Trophoblast cell (in vitro differentiated cells and primary cell): Measurements from ENCODE around the gene CUL4A.

Source experiments
- DNase-seq, 2 donors: peaks; one replicate each; pipeline ENCODE4 v3.0.0-alpha.2; 2016
- H2AFZ ChIP-seq: 2 replicates; pipeline ENCODE4 v1.6.1; 2013; ENCODE audit warnings: low read length, moderate library complexity, mild to moderate bottlenecking; ENCODE audit not compliant: insufficient read depth, poor library complexity
- H2AK5ac ChIP-seq: 2 replicates; pipeline ENCODE4 v1.6.1; 2013; ENCODE audit warnings: mild to moderate bottlenecking, low read length
- H2BK120ac ChIP-seq: 2 replicates; pipeline ENCODE4 v1.6.1; 2013; ENCODE audit warnings: low read length, mild to moderate bottlenecking, moderate library complexity; ENCODE audit not compliant: insufficient read depth, poor library complexity
- H2BK12ac ChIP-seq: 2 replicates; pipeline ENCODE4 v1.6.1; 2013; ENCODE audit warnings: mild to moderate bottlenecking, low read length, moderate library complexity
- H2BK5ac ChIP-seq: 2 replicates; pipeline ENCODE4 v1.6.1; 2013; ENCODE audit warnings: low read length, low read depth, moderate library complexity, mild to moderate bottlenecking; ENCODE audit not compliant: poor library complexity
- H3K14ac ChIP-seq: 2 replicates; pipeline ENCODE4 v1.6.1; 2013; ENCODE audit warnings: mild to moderate bottlenecking, low read length
- H3K18ac ChIP-seq: 2 replicates; pipeline ENCODE4 v1.6.1; 2013; ENCODE audit warnings: mild to moderate bottlenecking, low read length
- H3K23ac ChIP-seq: 2 replicates; pipeline ENCODE4 v1.6.1; 2013; ENCODE audit warnings: low read length
- H3K27ac ChIP-seq: 2 replicates; pipeline ENCODE4 v1.5.1; 2013; ENCODE audit warnings: low read depth, mild to moderate bottlenecking, inconsistent platforms, low read length, moderate library complexity
- H3K27me3 ChIP-seq: 2 replicates; pipeline ENCODE4 v1.6.1; 2013; ENCODE audit warnings: inconsistent platforms, mild to moderate bottlenecking, low read length, moderate library complexity; ENCODE audit not compliant: insufficient read depth
- H3K36me3 ChIP-seq, 2 experiments: 1 replicate in 1 of 2; 2 replicates in 1 of 2; pipeline ENCODE4 v1.6.1; 2013; ENCODE audit warnings: low read length in 2 of 2, mild to moderate bottlenecking in 2 of 2, moderate library complexity in 1 of 2; ENCODE audit not compliant: insufficient read depth in 2 of 2, control insufficient read depth in 1 of 2
- H3K4ac ChIP-seq: 2 replicates; pipeline ENCODE4 v1.6.1; 2013; ENCODE audit warnings: low read depth, mild to moderate bottlenecking, low read length, moderate library complexity
- H3K4me1 ChIP-seq, 2 experiments: 1 replicate in 1 of 2; 2 replicates in 1 of 2; pipeline ENCODE4 v1.6.1; 2013; ENCODE audit warnings: low read length in 2 of 2, mild to moderate bottlenecking in 2 of 2, moderate library complexity in 1 of 2; ENCODE audit not compliant: insufficient read depth in 2 of 2, control insufficient read depth in 1 of 2
- H3K4me2 ChIP-seq: 2 replicates; pipeline ENCODE4 v1.6.1; 2013; ENCODE audit warnings: inconsistent platforms, mild to moderate bottlenecking, low read length, moderate library complexity
- H3K4me3 ChIP-seq: 2 replicates; pipeline ENCODE4 v1.5.1; 2013; ENCODE audit warnings: mild to moderate bottlenecking, low read depth, low read length, inconsistent platforms
- H3K79me1 ChIP-seq: one replicate; pipeline ENCODE4 v1.6.1; 2013; ENCODE audit warnings: low read length
- H3K79me2 ChIP-seq: 2 replicates; pipeline ENCODE4 v1.6.1; 2013; ENCODE audit warnings: low read length, mild to moderate bottlenecking; ENCODE audit not compliant: control insufficient read depth, insufficient read depth, poor library complexity
- H3K9ac ChIP-seq: 2 replicates; pipeline ENCODE4 v1.6.1; 2013; ENCODE audit warnings: mild to moderate bottlenecking, low read length
- H3K9me3 ChIP-seq: 2 replicates; pipeline ENCODE4 v1.6.1; 2013; ENCODE audit warnings: low read depth, mild to moderate bottlenecking, control low read depth, inconsistent platforms, low read length; ENCODE audit not compliant: insufficient read depth
- H4K12ac ChIP-seq: 2 replicates; pipeline ENCODE4 v1.6.1; 2013; ENCODE audit warnings: low read depth, mild to moderate bottlenecking, low read length, moderate library complexity
- H4K8ac ChIP-seq: 2 replicates; pipeline ENCODE4 v1.6.1; 2013; ENCODE audit warnings: low read depth, mild to moderate bottlenecking, low read length, moderate library complexity
- H4K91ac ChIP-seq: one replicate; pipeline ENCODE4 v1.6.1; 2013; ENCODE audit warnings: low read depth, mild to moderate bottlenecking, low read length, moderate library complexity
- WGBS: extraction: QIAGEN DNeasy Blood & Tissue Kit; methylation state at CpG from one replicate; pipeline ENCODE4 v1.1.7; 2013; ENCODE audit warnings: missing lambda C conversion rate; ENCODE audit not compliant: insufficient read length, insufficient coverage; ENCODE audit errors: extremely low coverage; 5-methylcytosine and 5-hydroxymethylcytosine counted together

CUL4A gene

DNA sequence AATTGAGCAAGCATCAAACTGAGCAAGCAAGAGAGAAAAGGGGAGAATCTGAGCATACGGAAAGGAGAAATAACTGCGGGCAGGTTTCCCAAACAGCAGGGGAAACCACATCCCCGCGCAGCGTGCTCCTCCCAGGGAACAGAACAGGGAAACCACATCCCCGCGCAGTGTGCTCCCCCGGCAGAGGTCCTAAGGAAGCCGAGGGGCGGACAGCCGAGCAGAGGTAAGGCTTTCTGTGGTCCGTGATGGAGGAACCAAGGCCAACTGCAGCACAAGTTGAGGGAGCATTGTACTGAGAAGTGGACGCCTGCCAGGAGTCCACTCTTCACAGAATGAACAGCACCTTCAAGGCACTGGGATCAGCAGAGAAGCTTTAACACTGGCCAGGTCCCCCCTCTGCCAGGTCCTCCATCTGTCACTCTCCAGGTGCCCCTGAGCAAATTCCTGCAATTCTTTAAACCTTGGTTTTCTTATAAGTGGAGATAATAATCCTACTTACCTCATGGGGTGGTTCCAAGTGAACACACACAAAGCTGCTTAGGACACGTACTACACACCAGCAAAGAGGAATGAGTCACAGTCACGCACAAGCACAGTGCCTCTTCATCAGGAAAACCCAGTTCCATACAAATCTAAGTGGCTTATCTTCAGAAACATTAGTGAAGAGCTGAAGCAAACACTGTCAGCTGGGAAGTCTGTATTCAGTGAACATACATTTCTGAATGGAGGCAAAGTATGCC is 64.6 kb downstream of the CUL4A start:
- Histone ChIP-seq H3K23ac (no peak overlapping the region), H3K79me1 (peaks cover 8% of the 10 kb centered on the region), H3K18ac (peak overlapping the region; percentile 21), H3K79me2 (no peaks in the 10 kb centered on the region), H3K9me3 (peaks cover under 1% of the 10 kb centered on the region), H2AFZ (no peak overlapping the region), H3K4me1 (peaks cover 10 to 24% of the 10 kb centered on the region in 2 experiments), H3K9ac (no peak overlapping the region), H3K36me3 (peaks cover 2% of the 10 kb centered on the region in 2 experiments), H2AK5ac (no peak overlapping the region), H4K12ac (no peak overlapping the region), H2BK5ac (peak overlapping the region; percentile 65), H3K27ac (peak overlapping the region; percentile 86), H3K4ac (no peak overlapping the region), H3K14ac (no peak overlapping the region), H3K4me2 (no peak overlapping the region), H3K4me3 (no peak overlapping the region), H2BK12ac (peak overlapping the region; percentile 16), H2BK120ac (peak overlapping the region; percentile 34), H4K8ac (peak overlapping the region; percentile 36), H3K27me3 (no peaks in the 10 kb centered on the region), H4K91ac (peak overlapping the region; percentile 59)
- peak; percentile 47 to 71 for DNase-seq
- no CpG with 5 or more reads among the region's 15 CpGs for WGBS

DNA sequence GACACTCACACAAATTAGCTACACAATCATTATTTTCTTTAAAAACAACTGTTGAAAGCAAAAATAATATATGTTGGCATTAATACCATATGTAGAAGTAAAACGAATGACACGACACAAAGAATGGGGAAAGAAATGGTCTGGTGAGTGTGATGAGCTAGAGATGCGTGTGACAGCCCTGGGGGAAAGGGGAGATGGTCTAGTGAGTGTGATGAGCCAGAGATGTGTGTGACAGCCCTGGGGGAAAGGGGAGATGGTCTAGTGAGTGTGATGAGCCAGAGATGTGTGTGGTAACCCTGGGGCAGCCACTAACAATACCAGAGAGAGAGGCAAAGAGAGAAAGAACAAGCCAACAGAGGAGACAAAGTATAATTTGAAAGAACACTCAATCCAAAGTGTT is 65.3 kb downstream of the CUL4A start:
- no peak for DNase-seq
- H4K8ac ChIP-seq, result no peak overlapping the region
- H3K4me3 ChIP-seq, result no peak overlapping the region
- H4K12ac ChIP-seq, result no peak overlapping the region
- no peaks in the 10 kb centered on the region for H3K27me3 ChIP-seq
- peak overlapping the region; percentile 43 for H2AFZ ChIP-seq
- no peak overlapping the region for H3K18ac ChIP-seq
- H3K27ac ChIP-seq, result peak overlapping the region; percentile 86
- peaks cover 8% of the 10 kb centered on the region for H3K79me1 ChIP-seq
- no CpG with 5 or more reads among the region's 3 CpGs for WGBS
- H3K36me3 ChIP-seq, result peaks cover 0 to 3% of the 10 kb centered on the region in 2 experiments
- no peak overlapping the region for H3K9ac ChIP-seq
- H3K9me3 ChIP-seq, result peaks cover 3% of the 10 kb centered on the region
- H2BK12ac ChIP-seq, result peak overlapping the region; percentile 51
- H3K23ac ChIP-seq, result no peak overlapping the region
- no peak overlapping the region for H3K4ac ChIP-seq
- no peak overlapping the region for H2AK5ac ChIP-seq
- no peak overlapping the region for H3K4me2 ChIP-seq
- H3K79me2 ChIP-seq, result no peaks in the 10 kb centered on the region
- H3K4me1 ChIP-seq, result peaks cover 10 to 24% of the 10 kb centered on the region in 2 experiments
- peak overlapping the region; percentile 65 for H2BK5ac ChIP-seq
- H3K14ac ChIP-seq, result no peak overlapping the region
- no peak overlapping the region for H2BK120ac ChIP-seq
- peak overlapping the region; percentile 81 for H4K91ac ChIP-seq

DNA sequence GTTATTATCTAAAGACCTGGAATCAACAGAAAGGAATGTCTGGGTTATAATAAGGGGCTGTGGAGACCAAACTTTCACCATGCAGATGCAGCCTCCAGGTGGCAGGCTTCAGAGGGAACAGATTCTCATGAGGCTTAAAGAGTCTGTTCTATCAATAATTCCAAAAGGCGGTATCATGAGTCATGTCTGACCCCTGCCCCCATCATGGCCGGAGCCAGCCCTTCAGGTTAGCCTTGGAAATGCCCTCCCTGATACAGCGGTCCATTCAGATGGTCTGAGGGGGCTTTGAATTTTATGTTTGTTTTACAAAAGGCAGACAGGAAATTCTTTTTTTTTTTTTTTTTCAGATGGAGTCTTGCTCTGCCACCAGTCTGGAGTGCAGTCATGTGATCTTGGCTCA is 66.0 kb downstream of the CUL4A start:
- no peaks in the 10 kb centered on the region for H3K27me3 ChIP-seq
- H3K18ac ChIP-seq, result no peak overlapping the region
- H3K4me2 ChIP-seq, result no peak overlapping the region
- H3K79me1 ChIP-seq, result peaks cover 8% of the 10 kb centered on the region
- DNase-seq, result peak in 1 of 2 donors; percentile 32
- H4K12ac ChIP-seq, result no peak overlapping the region
- H4K91ac ChIP-seq, result no peak overlapping the region
- no CpG with 5 or more reads among the region's 3 CpGs for WGBS
- H2AFZ ChIP-seq, result no peak overlapping the region
- peaks cover 10 to 24% of the 10 kb centered on the region in 2 experiments for H3K4me1 ChIP-seq
- peak overlapping the region; percentile 56 for H4K8ac ChIP-seq
- no peak overlapping the region for H3K14ac ChIP-seq
- H3K23ac ChIP-seq, result no peak overlapping the region
- H3K79me2 ChIP-seq, result no peaks in the 10 kb centered on the region
- no peak overlapping the region for H2BK120ac ChIP-seq
- peak overlapping the region; percentile 86 for H3K27ac ChIP-seq
- no peak overlapping the region for H3K4me3 ChIP-seq
- no peak overlapping the region for H2BK5ac ChIP-seq
- peaks cover 3% of the 10 kb centered on the region for H3K9me3 ChIP-seq
- no peak overlapping the region for H2BK12ac ChIP-seq
- no peak overlapping the region for H3K4ac ChIP-seq
- H3K9ac ChIP-seq, result no peak overlapping the region
- H3K36me3 ChIP-seq, result peaks cover 0 to 3% of the 10 kb centered on the region in 2 experiments
- no peak overlapping the region for H2AK5ac ChIP-seq

DNA sequence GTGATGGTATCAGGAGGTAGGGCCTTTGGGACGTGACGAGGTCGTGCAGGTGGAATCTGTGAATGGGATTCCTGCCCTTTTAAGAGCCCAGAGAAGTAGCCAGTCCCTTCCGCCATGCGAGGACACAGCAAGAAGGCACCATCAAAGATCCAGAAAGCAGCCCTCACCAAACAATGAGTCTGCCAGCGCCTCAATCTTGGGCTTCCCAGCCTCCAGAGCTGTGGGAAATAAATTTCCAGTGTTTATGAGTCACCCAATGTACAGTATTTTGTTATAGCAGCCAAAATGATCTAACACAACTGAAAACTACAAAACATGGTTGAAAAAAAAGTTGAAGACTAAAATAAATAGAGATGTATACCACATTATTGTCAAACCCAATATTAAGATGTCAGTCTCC is 70.7 kb downstream of the CUL4A start:
- Histone ChIP-seq H3K4me1 (peaks cover under 1 to 6% of the 10 kb centered on the region in 2 experiments), H3K27me3 (peaks cover 3% of the 10 kb centered on the region), H3K18ac (no peak overlapping the region), H4K91ac (no peak overlapping the region), H3K36me3 (peaks cover 0 to 3% of the 10 kb centered on the region in 2 experiments), H3K4me3 (no peak overlapping the region), H3K27ac (no peak overlapping the region), H3K14ac (no peak overlapping the region), H3K9ac (no peak overlapping the region), H4K12ac (no peak overlapping the region), H3K4me2 (no peak overlapping the region), H2BK5ac (no peak overlapping the region), H3K79me1 (no peaks in the 10 kb centered on the region), H2AK5ac (no peak overlapping the region), H2BK12ac (no peak overlapping the region), H3K4ac (no peak overlapping the region), H2BK120ac (no peak overlapping the region), H3K9me3 (peaks cover 3% of the 10 kb centered on the region), H2AFZ (no peak overlapping the region), H3K23ac (no peak overlapping the region), H4K8ac (no peak overlapping the region), H3K79me2 (no peaks in the 10 kb centered on the region)
- no CpG with 5 or more reads among the region's 6 CpGs for WGBS
- no peak for DNase-seq
